H1 (cell line): Measurements from ENCODE around the gene FCRLB. TPM values are rescaled to one million over a fixed set of nuclear protein-coding genes. Genes with fewer than 3 reads are reported as not detected.

ENCODE experiments used
- CTCF ChIA-PET: fragments of 300-600 bp; sonication (Branson Sonifier 250); formaldehyde crosslinking; loops from one replicate; lab custom pipeline; 2021; ENCODE audit not compliant: partially characterized antibody; lab: Charles Lee
- POLR2A ChIA-PET: fragments of 300-600 bp; sonication (Branson Sonifier 250); formaldehyde crosslinking; loops from one replicate; lab custom pipeline; 2021; ENCODE audit warnings: inconsistent platforms; ENCODE audit not compliant: partially characterized antibody; lab: Charles Lee
- DNase-seq, 2 experiments: peaks; one replicate each; pipeline versions ENCODE4 v3.0.0 to v3.0.0-alpha.2; 2010 to 2022; ENCODE audit warnings: low spot score in 2 of 2, low read depth in 1 of 2, mixed read lengths in 1 of 2
- FAIRE-seq: peaks from 2 replicates; lab custom pipeline; 2011; peaks lifted over from hg19 to GRCh38; lab: Jason Lieb, UNC
- H2AFZ ChIP-seq: 2 replicates; pipeline ENCODE4 v1.8.1; 2012; ENCODE audit warnings: low read length, inconsistent platforms
- H2AK5ac ChIP-seq: 2 replicates; pipeline ENCODE4 v1.6.1; 2013; ENCODE audit warnings: low read depth, low read length
- H2BK120ac ChIP-seq: replicated peaks from 2 replicates; pipeline ENCODE3; 2013; ENCODE audit warnings: low read depth, low read length, inconsistent platforms
- H2BK12ac ChIP-seq: 2 replicates; pipeline ENCODE4 v1.6.1; 2013; ENCODE audit warnings: low read depth, low read length
- H2BK15ac ChIP-seq: 2 replicates; pipeline ENCODE4 v1.6.1; 2013; ENCODE audit warnings: low read length
- H2BK20ac ChIP-seq: 2 replicates; pipeline ENCODE4 v1.6.1; 2013; ENCODE audit warnings: low read length
- H2BK5ac ChIP-seq: 2 replicates; pipeline ENCODE4 v1.6.1; 2013; ENCODE audit warnings: low read depth, low read length
- H3K14ac ChIP-seq: 2 replicates; pipeline ENCODE4 v1.6.1; 2013; ENCODE audit warnings: inconsistent platforms; ENCODE audit not compliant: insufficient read length
- H3K18ac ChIP-seq: 2 replicates; pipeline ENCODE4 v1.6.1; 2013; ENCODE audit warnings: low read length; ENCODE audit errors: extremely low read depth
- H3K23ac ChIP-seq: 2 replicates; pipeline ENCODE4 v1.6.1; 2013; ENCODE audit warnings: inconsistent platforms; ENCODE audit not compliant: insufficient read length
- H3K23me2 ChIP-seq: 2 replicates; pipeline ENCODE4 v1.6.1; 2013; ENCODE audit warnings: low read depth, low read length
- H3K27ac ChIP-seq: 2 replicates; pipeline ENCODE4 v1.6.1; 2011; ENCODE audit warnings: low read depth, low read length, inconsistent platforms
- H3K27me3 ChIP-seq, 4 experiments: replicated peaks in 1 of 4; 1 replicate in 1 of 4; 2 replicates in 3 of 4; pipeline versions ENCODE4 v1.6.1 to v1.8.1; 2011 to 2013; ENCODE audit warnings: low read length in 3 of 4, mild to moderate bottlenecking in 3 of 4, inconsistent platforms in 2 of 4, mixed read lengths in 2 of 4, moderate library complexity in 1 of 4; ENCODE audit not compliant: control insufficient read depth in 3 of 4, insufficient read depth in 3 of 4; ENCODE audit errors: extremely low read depth in 1 of 4
- H3K36me3 ChIP-seq, 4 experiments: 2 replicates each; pipeline versions ENCODE4 v1.6.1 to v1.8.1; 2011 to 2013; ENCODE audit warnings: mild to moderate bottlenecking in 4 of 4, low read length in 3 of 4, moderate library complexity in 2 of 4, control low read depth in 1 of 4, inconsistent platforms in 1 of 4; ENCODE audit not compliant: insufficient read depth in 4 of 4, control insufficient read depth in 2 of 4
- H3K4ac ChIP-seq: replicated peaks from 2 replicates; pipeline ENCODE3; 2013; ENCODE audit warnings: low read length, low read depth, mixed read lengths, inconsistent platforms; ENCODE audit not compliant: insufficient read length
- H3K4me1 ChIP-seq, 4 experiments: replicated peaks in 1 of 4; 1 replicate in 1 of 4; 2 replicates in 3 of 4; pipeline versions ENCODE4 v1.6.1 to v1.8.1; 2011 to 2013; ENCODE audit warnings: low read length in 3 of 4, inconsistent platforms in 2 of 4, mixed read lengths in 1 of 4; ENCODE audit not compliant: insufficient read depth in 4 of 4, control insufficient read depth in 3 of 4
- H3K4me2 ChIP-seq, 2 experiments: 2 replicates each; pipeline versions ENCODE4 v1.6.1 to v1.8.1; 2011 to 2013; ENCODE audit warnings: low read depth in 2 of 2, low read length in 2 of 2, control low read depth in 1 of 2, inconsistent platforms in 1 of 2, mild to moderate bottlenecking in 1 of 2; ENCODE audit not compliant: insufficient read depth in 1 of 2
- H3K4me3 ChIP-seq, 4 experiments: fragments of 200-600, 300-600 bp in 1 of 4; sonication (generic), shearing (Covaris generic), sonication (Bioruptor Twin) in 1 of 4; 2 replicates each; pipeline versions ENCODE4 v1.5.1 to v1.8.1; 2011 to 2016; ENCODE audit warnings: low read length in 4 of 4, low read depth in 3 of 4, control low read depth in 2 of 4, inconsistent platforms in 2 of 4, mild to moderate bottlenecking in 2 of 4, mixed read lengths in 1 of 4, moderate library complexity in 1 of 4; ENCODE audit not compliant: insufficient read depth in 2 of 4; ENCODE audit errors: extremely low read depth in 1 of 4
- H3K56ac ChIP-seq: replicated peaks from 2 replicates; pipeline ENCODE3; 2013; ENCODE audit warnings: low read depth, mild to moderate bottlenecking, mixed read lengths, low read length, inconsistent platforms; ENCODE audit not compliant: insufficient read length
- H3K79me1 ChIP-seq: 2 replicates; pipeline ENCODE4 v1.6.1; 2013; ENCODE audit warnings: low read depth, low read length, control low read depth
- H3K79me2 ChIP-seq, 2 experiments: 2 replicates each; pipeline versions ENCODE4 v1.6.1 to v1.8.1; 2012 to 2013; ENCODE audit warnings: low read length in 2 of 2, mild to moderate bottlenecking in 2 of 2, inconsistent platforms in 1 of 2; ENCODE audit not compliant: insufficient read depth in 2 of 2, control insufficient read depth in 1 of 2
- H3K9ac ChIP-seq, 4 experiments: replicated peaks in 1 of 4; 1 replicate in 1 of 4; 2 replicates in 3 of 4; pipeline versions ENCODE4 v1.6.1 to v1.8.1; 2011 to 2013; ENCODE audit warnings: low read depth in 3 of 4, low read length in 3 of 4, control low read depth in 2 of 4, mild to moderate bottlenecking in 2 of 4, moderate library complexity in 2 of 4, inconsistent platforms in 1 of 4; ENCODE audit errors: extremely low read depth in 1 of 4
- H3K9me3 ChIP-seq, 2 experiments: 2 replicates each; pipeline versions ENCODE4 v1.6.1 to v1.8.1; 2012 to 2013; ENCODE audit warnings: mild to moderate bottlenecking in 2 of 2, moderate library complexity in 2 of 2, control low read depth in 1 of 2, inconsistent platforms in 1 of 2, low read depth in 1 of 2, low read length in 1 of 2, mixed read lengths in 1 of 2; ENCODE audit not compliant: insufficient read depth in 2 of 2
- H4K20me1 ChIP-seq, 2 experiments: replicated peaks in 1 of 2; 2 replicates each; pipeline versions ENCODE3 to v1.8.1; 2011 to 2013; ENCODE audit warnings: inconsistent platforms in 2 of 2, low read length in 2 of 2, mild to moderate bottlenecking in 1 of 2; ENCODE audit not compliant: insufficient read depth in 2 of 2, control insufficient read depth in 1 of 2
- H4K5ac ChIP-seq: 2 replicates; pipeline ENCODE4 v1.6.1; 2013; ENCODE audit warnings: low read length, low read depth, mixed read lengths, inconsistent platforms; ENCODE audit not compliant: insufficient read length
- H4K8ac ChIP-seq: 2 replicates; pipeline ENCODE4 v1.8.0; 2013; ENCODE audit warnings: mild to moderate bottlenecking, moderate library complexity, low read length, inconsistent platforms; ENCODE audit not compliant: insufficient read depth; ENCODE audit errors: extremely low read depth
- H4K91ac ChIP-seq: replicated peaks from 2 replicates; pipeline ENCODE3; 2013; ENCODE audit warnings: low read length, mixed read lengths, inconsistent platforms; ENCODE audit not compliant: insufficient read length
- CHD1 ChIP-seq: IDR thresholded peaks from 2 replicates; pipeline ENCODE4 v1.6.1; 2012; ENCODE audit warnings: low read depth, low read length, improper control_type of control experiment
- POU5F1 ChIP-seq: IDR thresholded peaks from 2 replicates; pipeline ENCODE4 v1.6.1; 2011; ENCODE audit warnings: low read depth, mild to moderate bottlenecking, low read length, moderate library complexity
- TBP ChIP-seq: IDR thresholded peaks from 2 replicates; pipeline ENCODE4 v1.6.1; 2011; ENCODE audit warnings: low read depth, low read length, improper control_type of control experiment
- WGBS, 2 experiments: shearing (Covaris generic) in 1 of 2; methylation state at CpG; one replicate each; pipeline versions ENCODE4 v1.1.6 to v1.1.7; 2013 to 2015; ENCODE audit warnings: low lambda C conversion rate in 2 of 2, mixed read lengths in 2 of 2, inconsistent platforms in 1 of 2, low coverage in 1 of 2, missing lambda C conversion rate in 1 of 2; ENCODE audit not compliant: insufficient replicate concordance in 2 of 2, insufficient coverage in 1 of 2, insufficient read length in 1 of 2; ENCODE audit errors: extremely low coverage in 1 of 2, missing lambda C conversion rate in 1 of 2; 5-methylcytosine and 5-hydroxymethylcytosine counted together
- polyA plus RNA-seq, 7 experiments: library from polyadenylated mRNA; depleted of rRNA in 3 of 7; stranded (reverse) in 5 of 7; unstranded in 2 of 7; fragments of >200 nt in 5 of 7; fragments of 200-250 nt in 2 of 7; gene quantifications; 1 replicate in 5 of 7; 2 replicates in 1 of 7; 4 replicates in 1 of 7; pipeline versions ENCODE4 v1.2.1 to v1.2.3, GENCODE V29; 2011 to 2013; ENCODE audit warnings: missing spikeins in 2 of 7, mixed read lengths in 2 of 7
- total RNA-seq: library from RNA; stranded (reverse); fragmentation: NEBNext Ultra II Directional; extraction: Animal tissue kit (Norgen Biotek cat#: 25700); gene quantifications from 2 replicates; pipeline ENCODE4 v1.2.1, GENCODE V29; 2021

Gene FCRLB
- total and polyA plus RNA-seq, 2 of the 8 experiments (the other 6 are each of a cell fraction or from before 2014, with no cell fraction given): 0.14 to 0.24 TPM

- H2BK120ac ChIP-seq: no peak overlapping the region
- H3K27ac ChIP-seq: no peak overlapping the region
- WGBS, 2 experiments: 88% methylated on average over 8 of the region's 8 CpGs; no CpG with 5 or more reads in 1 of the 2 experiments
Observed at GRCh38 chr1:161723459-161724141, 2.3 kb downstream of the FCRLB start.

More at GRCh38 chr1:161723459-161724141, 2.3 kb downstream of the FCRLB start:
- Histone ChIP-seq H2BK20ac (no peak overlapping the region), H2BK5ac (no peak overlapping the region), H3K9me3 (no peaks in the 10 kb centered on the region), H3K23ac (no peak overlapping the region), H3K56ac (no peak overlapping the region), H4K20me1 (no peaks in the 10 kb centered on the region), H3K79me1 (no peaks in the 10 kb centered on the region), H3K4ac (no peak overlapping the region), H3K27me3 (peaks cover 12 to 25% (median 22%) of the 10 kb centered on the region in 4 experiments), H2BK15ac (no peak overlapping the region), H3K23me2 (peaks cover 12% of the 10 kb centered on the region), H2AK5ac (no peak overlapping the region), H3K4me3 (no peak overlapping the region), H4K8ac (no peak overlapping the region), H3K18ac (no peak overlapping the region), H3K9ac (no peak overlapping the region), H4K5ac (no peak overlapping the region), H3K36me3 (no peaks in the 10 kb centered on the region), H3K79me2 (no peaks in the 10 kb centered on the region), H3K4me1 (peaks cover 0 to 6% (median 4%) of the 10 kb centered on the region in 4 experiments; a peak in 6 of 7 replicates), H2AFZ (no peak overlapping the region), H3K4me2 (no peak overlapping the region), H3K14ac (no peak overlapping the region), H4K91ac (no peak overlapping the region), H2BK12ac (0 out of 2 replicates have a peak overlapping the region, but pooled peaks have one; percentile 39)
- POLR2A ChIA-PET: no interaction called here
- CTCF ChIA-PET: interaction anchor here (1.1 to 1.3 kb wide), 2 partner anchors 14 to 15 kb away, joined by 4 to 5 read pairs; no protein-coding TSS in a partner anchor
- no peak for TF ChIP-seq CHD1
- TF ChIP-seq POU5F1: no peak
- TF ChIP-seq TBP: no peak
- DNase-seq: no peak
- FAIRE-seq: no peak
